ENCODE results near the gene SIGLEC8. TPM values are rescaled to one million over a fixed set of nuclear protein-coding genes. Genes with fewer than 3 reads are reported as not detected.

The SIGLEC8 gene
- total RNA-seq, 2 donors from 2014 or later = not detected

- H3K36me3 Mint-ChIP-seq (ENCODE audit: low read depth) = peaks cover 30% of the 10 kb centered on the region
- peaks cover 53% of the 10 kb centered on the region for H3K9me3 Mint-ChIP-seq
- H3K27me3 Mint-ChIP-seq (ENCODE audit: insufficient read depth) = no peaks in the 10 kb centered on the region
- 88 to 91% methylated on average over 6 to 9 of the region's 9 CpGs for WGBS, 2 experiments (ENCODE audit: insufficient coverage in 1 of 2, insufficient read length in 1 of 2)
- H3K27ac Mint-ChIP-seq = no peak overlapping the region
- TF ChIP-seq CTCF (conservative IDR thresholded peaks at IDR 0.05) = no peak
- H3K4me3 ChIP-seq (ENCODE audit: low read length) = peak overlapping the region; percentile 23
- no peaks in the 10 kb centered on the region for H3K4me1 ChIP-seq (ENCODE audit: control insufficient read depth, insufficient read depth, low read length)
- no peak overlapping the region for H3K27ac ChIP-seq (ENCODE audit: low read depth, low read length)
- no peak overlapping the region for H3K4me3 Mint-ChIP-seq
- H3K27me3 ChIP-seq (ENCODE audit: control insufficient read depth, insufficient read depth, low read length, poor library complexity, severe bottlenecking) = no peaks in the 10 kb centered on the region
- H3K36me3 ChIP-seq (ENCODE audit: control insufficient read depth, insufficient read depth, low read length) = no peaks in the 10 kb centered on the region
- no peaks in the 10 kb centered on the region for H3K4me1 Mint-ChIP-seq
- peaks cover 27% of the 10 kb centered on the region for H3K9me3 ChIP-seq (ENCODE audit: control insufficient read depth, low read length)
- no peak overlapping the region for H3K9ac ChIP-seq (ENCODE audit: extremely low read depth, low read length, poor library complexity, severe bottlenecking)
- no peak for DNase-seq
Observed at GRCh38 chr19:51402117-51402516, 56.1 kb downstream of the SIGLEC8 start.

Other genes starting within 250 kb of the SIGLEC8 start
- not detected for gene CD33, start 233.4 kb downstream of the SIGLEC8 start, total RNA-seq
- not detected for gene SIGLECL1, start 207.4 kb downstream of the SIGLEC8 start, total RNA-seq
- 10 to 100 TPM; 42.7 to 49.4 TPM for gene IGLON5, start 146.8 kb downstream of the SIGLEC8 start, total RNA-seq
- 10 to 100 TPM in 1 of 2 donors, 1 to 10 TPM in 1; 6.4 to 11.5 TPM for gene VSIG10L, start 116.3 kb downstream of the SIGLEC8 start, total RNA-seq
- gene ETFB, start 92.1 kb downstream of the SIGLEC8 start, total RNA-seq = 10 to 100 TPM; 54.3 to 77.3 TPM
- 1 to 10 TPM; 1.3 to 2.5 TPM for gene CLDND2, start 89.5 kb downstream of the SIGLEC8 start, total RNA-seq
- not detected for gene NKG7, start 85.8 kb downstream of the SIGLEC8 start, total RNA-seq
- gene LIM2, start 70.5 kb downstream of the SIGLEC8 start, total RNA-seq = not detected
- 1 to 10 TPM; 1.4 to 1.8 TPM for gene C19orf84, start 67.9 kb downstream of the SIGLEC8 start, total RNA-seq
- not detected for gene SIGLEC10, start 40.8 kb downstream of the SIGLEC8 start, total RNA-seq
- not detected for gene CEACAM18, start 20.1 kb upstream of the SIGLEC8 start, total RNA-seq
- gene SIGLEC12, start 43.3 kb upstream of the SIGLEC8 start, total RNA-seq = not detected
- under 1 TPM in 1 of 2 donors, not detected in 1; 0.26 TPM for gene SIGLEC6, start 73.2 kb upstream of the SIGLEC8 start, total RNA-seq
- gene ZNF175, start 112.8 kb upstream of the SIGLEC8 start, total RNA-seq = 10 to 100 TPM; 10.8 to 11.3 TPM
- not detected for gene SIGLEC5, start 171.9 kb upstream of the SIGLEC8 start, total RNA-seq
- not detected for gene SIGLEC14, start 188.4 kb upstream of the SIGLEC8 start, total RNA-seq
- 10 to 100 TPM; 18.4 to 26.8 TPM for gene SPACA6, start 234.9 kb upstream of the SIGLEC8 start, total RNA-seq

Data from endodermal cell (in vitro differentiated cells).